ENCODE measurements around the gene HOXD13.

HOXD13 gene

DNA sequence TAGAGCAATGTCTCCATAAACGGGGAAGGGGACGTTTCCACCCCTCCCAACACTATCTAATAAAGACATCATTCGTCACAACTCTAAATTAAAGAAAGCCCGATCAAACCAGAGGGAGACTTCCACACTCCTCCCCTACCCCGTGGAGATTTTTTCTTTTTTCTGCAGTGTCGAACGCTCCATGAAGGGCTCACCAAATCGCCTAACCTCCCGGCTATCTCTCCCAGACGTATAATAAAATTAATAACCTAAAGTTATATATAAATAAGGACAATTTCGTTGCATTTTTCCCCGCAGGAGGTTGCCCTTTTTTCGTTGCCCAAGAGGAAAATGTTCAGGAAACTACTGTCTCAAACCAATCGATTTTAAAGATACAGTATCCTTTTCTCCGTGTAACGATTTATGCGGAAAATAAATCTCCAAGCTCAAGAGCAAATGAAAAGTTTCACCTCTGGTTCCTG, 11.1 kb upstream of the HOXD13 start:
- DNase-seq (ENCODE audit: low spot score) = no peak

GRCh38 chr2:176081837-176082524, 10.5 kb upstream of the HOXD13 start:
- DNase-seq (ENCODE audit: low spot score) = no peak

DNA sequence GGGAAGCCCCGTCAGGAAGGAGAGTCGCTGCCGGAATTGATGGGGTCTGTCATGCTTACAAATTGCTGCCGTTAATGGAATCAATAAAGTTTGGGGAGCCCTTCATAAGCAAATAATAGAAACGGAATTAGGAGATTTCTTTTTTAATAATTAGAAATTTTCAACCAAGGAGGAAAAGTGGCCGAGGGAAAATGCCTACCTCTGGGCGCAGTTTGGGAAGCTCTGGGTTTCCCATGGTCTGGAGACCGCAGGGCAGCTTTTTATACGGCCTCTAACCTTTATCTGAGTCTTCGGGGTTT, 10.0 kb upstream of the HOXD13 start:
- no peak for DNase-seq (ENCODE audit: low spot score)

- no peak for DNase-seq (ENCODE audit: low spot score)
Measured at GRCh38 chr2:176082824-176083751, 9.4 kb upstream of the HOXD13 start.

- DNase-seq (ENCODE audit: low spot score) = no peak
Measured at GRCh38 chr2:176083796-176084261, 8.7 kb upstream of the HOXD13 start, which contains the start of gene EVX2. Gene EVX2, minus strand, starts transcription at chr2:176083962. Its CDS starts 186 bp downstream, at chr2:176083776.

DNA sequence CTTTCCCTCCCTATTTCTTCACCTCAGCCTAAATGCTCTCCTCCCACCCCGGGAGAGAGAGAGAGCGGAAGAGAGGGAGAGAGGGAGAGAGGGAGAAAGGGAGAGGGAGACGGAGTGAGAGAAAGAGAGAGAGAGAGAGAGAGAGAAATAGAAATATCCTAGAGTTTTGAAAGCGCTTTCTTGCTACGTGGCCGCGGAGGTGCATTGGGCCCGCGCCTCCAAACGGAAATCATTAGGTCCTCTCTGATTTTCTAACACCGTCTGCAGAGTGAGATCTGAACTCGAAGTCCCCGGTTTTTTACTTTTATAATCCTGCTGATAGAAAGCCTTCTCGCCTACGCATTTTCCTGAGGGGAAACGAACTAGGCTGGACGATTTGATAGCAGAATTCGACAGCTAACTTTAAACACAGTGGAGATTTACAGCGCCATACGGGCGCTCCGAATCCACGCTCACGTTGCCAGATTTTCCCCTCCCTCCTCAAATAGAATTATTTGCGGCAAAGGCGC, 7.9 kb upstream of the HOXD13 start:
- DNase-seq (ENCODE audit: low spot score) = no peak

DNA sequence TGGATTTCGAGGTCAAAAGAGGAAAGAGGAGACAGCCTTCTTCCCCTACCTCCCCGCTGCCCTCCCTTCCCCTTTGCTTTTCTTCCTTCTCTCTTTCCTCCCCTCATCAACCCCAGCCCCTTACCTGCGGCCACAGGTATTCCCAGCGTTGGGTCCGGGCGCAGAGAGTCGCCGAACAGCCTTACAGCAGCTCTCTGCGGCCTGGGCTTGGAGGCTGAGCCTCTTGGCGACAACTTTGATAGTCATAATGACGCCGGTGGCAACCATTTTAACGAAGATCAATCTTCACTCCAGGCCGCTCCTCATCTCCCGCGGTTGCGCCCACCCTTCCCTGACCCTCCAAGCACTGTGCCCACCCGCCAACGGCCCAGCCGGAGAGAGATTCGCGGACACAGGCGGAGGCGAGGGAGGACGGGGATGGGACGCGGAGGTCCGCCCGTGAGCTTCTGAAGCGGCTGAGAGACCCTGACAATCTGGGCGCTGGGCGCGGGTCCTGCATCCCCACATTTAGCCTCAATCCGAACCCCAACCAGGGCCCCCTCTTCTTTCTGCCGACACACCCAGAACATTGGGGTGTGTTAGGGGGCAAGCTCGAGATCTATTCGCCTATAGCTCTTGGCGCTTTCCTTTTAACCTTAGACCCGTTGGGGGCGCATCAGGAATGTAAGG, 7.3 kb upstream of the HOXD13 start:
- DNase-seq (ENCODE audit: low spot score) = no peak

DNA sequence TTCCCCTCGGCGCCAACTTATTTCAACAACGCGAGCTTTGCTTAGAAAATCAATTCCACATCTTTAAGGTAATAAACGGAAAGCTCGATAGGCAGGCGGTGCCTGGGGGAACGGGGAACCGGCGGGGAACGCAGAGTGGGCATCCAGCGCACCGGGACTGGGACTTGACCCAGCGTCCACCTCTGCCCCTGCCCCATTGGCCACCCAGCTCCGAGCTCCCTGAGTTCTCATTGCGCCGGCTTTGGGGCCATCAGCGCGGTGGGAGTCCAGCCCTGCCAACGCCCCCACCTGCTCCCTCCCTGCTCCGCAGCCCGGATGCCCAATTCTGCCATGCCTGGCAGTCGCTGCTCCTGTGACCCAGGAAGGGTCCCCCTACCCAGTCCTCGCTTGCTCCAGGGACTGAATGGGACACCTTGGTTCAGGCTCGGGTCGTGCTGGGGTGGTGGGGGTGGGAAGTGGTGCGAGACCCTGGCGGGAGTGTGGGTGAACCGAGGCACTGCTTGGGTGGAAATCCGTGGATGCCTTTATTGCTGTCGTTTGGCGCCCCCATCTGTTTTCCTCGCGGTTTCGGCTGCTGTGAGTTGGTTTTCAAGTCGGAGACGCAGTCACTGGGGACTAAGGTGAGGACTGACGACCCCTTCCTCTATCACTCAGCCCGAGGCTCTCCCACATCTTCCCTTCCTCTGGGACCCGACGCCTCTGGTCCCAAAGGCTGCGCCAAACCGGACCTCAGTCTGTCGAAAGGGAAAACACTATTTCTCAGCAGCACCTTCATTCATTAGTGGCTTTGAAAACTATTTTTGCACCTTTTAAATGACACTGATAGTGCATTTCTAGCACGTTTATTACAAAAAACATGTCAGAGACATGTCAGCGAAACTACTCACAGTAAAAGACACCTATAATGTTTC, 6.4 kb upstream of the HOXD13 start:
- DNase-seq (ENCODE audit: low spot score) = no peak

GRCh38 chr2:176087330-176088047, 5.0 kb upstream of the HOXD13 start:
- no peak for DNase-seq (ENCODE audit: low spot score)

- DNase-seq (ENCODE audit: low spot score) = no peak
Measured at GRCh38 chr2:176088048-176088936, 4.2 kb upstream of the HOXD13 start.

DNA sequence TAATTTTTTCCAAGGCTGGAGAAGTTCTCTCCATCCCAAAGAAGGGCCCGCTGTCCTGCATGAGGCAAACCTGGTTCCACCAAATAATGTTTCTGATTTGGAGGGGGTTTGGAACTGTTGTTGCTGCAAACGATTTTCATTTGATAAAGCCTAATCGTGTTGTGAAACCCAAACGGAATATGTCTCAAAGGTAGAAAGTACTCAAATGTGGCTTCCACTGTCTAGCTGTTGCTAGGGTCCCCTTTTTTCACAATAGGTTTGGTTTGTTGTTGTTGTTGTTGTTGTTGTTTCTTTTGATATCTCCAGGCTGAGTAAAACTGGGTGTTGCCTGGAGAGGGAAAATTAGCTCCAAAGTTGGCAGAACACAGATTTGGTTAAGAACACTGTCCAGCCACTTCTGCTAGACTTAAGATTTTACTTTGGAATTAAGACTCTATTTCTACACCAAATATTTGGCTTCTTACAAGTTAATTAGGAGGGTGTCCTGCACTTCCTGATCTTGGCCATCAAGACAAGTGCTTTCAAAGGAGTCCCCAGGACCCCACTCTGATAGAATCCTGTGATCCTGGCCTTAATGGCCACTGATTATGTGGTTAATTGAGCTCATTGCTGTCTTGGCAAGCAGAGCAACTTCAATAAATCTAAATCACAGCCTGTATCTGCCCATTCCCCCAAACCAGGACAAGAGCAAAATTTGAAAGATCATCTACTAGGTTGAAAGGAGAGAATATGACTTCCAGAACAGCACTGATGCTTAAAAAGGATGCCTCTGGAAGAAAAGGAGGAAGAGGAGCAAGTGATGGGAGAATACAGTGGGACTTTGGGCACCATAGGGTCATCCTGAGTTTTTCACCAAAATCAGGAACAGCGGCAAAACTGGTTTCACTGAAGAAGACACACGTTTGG, 3.3 kb upstream of the HOXD13 start:
- no peak for DNase-seq (ENCODE audit: low spot score)

DNA sequence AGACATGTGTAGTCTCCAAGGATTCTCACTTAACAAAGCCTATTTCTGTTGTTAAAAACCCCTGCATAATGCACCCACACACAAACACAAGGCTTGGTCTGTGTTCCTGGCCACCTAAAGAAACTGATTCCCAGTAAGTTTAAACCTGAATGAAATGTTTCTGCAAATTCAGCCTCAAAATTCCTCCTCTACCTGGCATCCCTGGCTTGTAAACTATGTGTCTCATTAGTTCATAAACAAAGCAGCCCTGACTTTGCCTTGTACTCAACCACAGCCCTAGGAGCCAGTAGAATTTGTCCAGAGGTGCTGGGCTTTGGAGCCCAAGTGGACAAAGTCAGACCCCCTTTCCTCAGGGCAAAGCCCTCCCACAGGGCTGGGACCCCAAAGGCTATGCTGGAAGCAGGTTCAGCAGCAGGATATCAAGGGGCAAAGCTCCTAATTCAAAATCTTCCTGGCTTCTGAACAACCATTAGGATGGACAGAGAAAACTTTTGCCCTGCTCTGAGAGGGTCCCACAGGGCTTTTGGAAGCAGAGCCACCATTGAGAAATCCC, 2.6 kb upstream of the HOXD13 start:
- DNase-seq (ENCODE audit: low spot score) = no peak

- no peak for DNase-seq (ENCODE audit: low spot score)
Measured at GRCh38 chr2:176090862-176091261, 1.7 kb upstream of the HOXD13 start.

DNA sequence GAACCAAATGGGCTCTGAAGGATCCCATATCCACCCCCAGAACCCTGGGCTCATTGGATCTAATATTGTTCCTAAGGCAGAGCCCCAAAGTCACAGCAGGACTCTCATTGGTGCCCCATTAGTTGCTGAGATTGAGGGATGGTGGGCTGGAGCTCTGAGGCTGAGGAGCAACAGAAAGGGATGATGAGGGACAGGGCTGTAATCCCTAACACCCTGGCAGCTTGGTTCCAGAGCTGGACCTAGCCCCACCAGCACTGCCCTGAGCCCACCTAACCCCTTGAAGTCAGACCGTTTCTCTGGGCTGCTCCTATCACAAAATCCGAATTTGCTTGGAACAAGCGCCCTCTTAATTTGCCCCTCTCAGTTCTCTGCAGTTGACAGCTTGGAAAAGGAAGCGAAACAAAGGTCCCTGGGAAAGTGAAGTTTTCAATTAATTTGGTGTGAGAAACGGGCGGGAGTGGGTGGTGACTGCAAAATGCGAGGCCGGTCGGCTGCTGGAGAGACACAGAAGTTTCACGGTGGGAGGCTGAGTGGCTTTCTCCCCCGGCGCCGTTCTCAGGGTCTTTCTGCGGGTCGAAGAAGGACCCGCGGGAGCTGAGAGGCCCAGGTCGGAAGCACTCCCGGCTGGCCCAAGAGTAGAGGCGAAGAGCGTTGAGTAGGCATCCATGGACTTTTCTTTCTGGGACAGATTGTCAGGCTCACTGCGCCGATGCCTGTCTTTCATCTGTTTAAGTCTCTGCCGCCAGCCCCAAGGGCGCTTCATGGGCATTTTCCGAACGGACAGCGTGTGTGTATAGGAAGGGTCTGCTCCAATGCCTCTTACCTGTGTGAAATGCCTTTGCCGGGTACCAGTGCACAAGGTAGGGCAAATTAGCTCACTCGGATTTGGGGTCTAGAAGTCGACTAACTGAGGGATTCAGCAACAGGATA, 927 bp upstream of the HOXD13 start:
- DNase-seq (ENCODE audit: low spot score) = no peak

GRCh38 chr2:176093145-176093897, 800 bp downstream of the HOXD13 start:
- no peak for DNase-seq (ENCODE audit: low spot score)

DNA sequence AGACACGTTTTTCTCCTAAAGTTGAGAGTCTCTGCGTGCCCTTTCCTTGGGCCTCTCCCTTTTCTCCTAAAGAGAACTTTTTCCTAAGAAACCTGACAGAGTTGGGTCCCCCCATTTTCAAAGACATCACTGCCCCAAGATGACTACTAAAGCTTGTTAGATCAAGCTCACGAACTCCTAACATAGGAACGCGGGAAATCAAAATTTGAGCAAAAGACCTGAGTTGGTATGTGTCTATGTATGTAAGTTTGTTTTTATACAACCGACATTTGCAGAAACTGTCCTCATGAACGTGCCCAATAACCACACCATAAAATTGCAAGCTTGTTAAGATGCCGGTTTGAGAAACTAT, 1.4 kb downstream of the HOXD13 start:
- no peak for DNase-seq (ENCODE audit: low spot score)

DNA sequence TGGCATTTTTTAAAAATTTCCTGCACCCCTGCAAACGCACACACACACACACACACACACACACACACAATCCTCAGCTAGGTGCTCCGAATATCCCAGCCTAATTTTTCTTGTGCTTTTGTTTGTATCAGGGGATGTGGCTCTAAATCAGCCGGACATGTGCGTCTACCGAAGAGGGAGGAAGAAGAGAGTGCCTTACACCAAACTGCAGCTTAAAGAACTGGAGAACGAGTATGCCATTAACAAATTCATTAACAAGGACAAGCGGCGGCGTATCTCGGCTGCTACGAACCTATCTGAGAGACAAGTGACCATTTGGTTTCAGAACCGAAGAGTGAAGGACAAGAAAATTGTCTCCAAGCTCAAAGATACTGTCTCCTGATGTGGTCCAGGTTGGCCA, 1.8 kb downstream of the HOXD13 start:
- no peak for DNase-seq (ENCODE audit: low spot score)
